WTC11 (cell line): ENCODE results near the gene PPP2R5E. TPM values are rescaled to one million over a fixed set of nuclear protein-coding genes. Genes with fewer than 3 reads are reported as not detected.

Experiments used
- ATAC-seq: fragments of 200-7000 bp; cut with Tn5 transposase; 2 replicates; pipeline ENCODE4 v1.10.0; 2021; ENCODE audit warnings: mild to moderate bottlenecking, moderate library complexity
- CTCF ChIA-PET: fragments of 300-600 bp; sonication (Branson Sonifier 250); formaldehyde crosslinking; loops from one replicate; lab custom pipeline; 2021; ENCODE audit warnings: antibody characterized with exemption; lab: Charles Lee
- POLR2A ChIA-PET: fragments of 350-600 bp; sonication (Branson Sonifier 250); formaldehyde crosslinking; loops from one replicate; lab custom pipeline; 2021; ENCODE audit warnings: antibody characterized with exemption; lab: Charles Lee
- DNase-seq: peaks from one replicate; pipeline ENCODE4 v3.0.0; 2021; ENCODE audit warnings: low spot score
- H3K27ac Mint-ChIP-seq: 2 replicates; pipeline ENCODE4 v1.8.0; 2021; ENCODE audit warnings: mixed read lengths
- H3K27me3 Mint-ChIP-seq: 2 replicates; pipeline ENCODE4 v1.8.0; 2021; ENCODE audit warnings: low read depth, mild to moderate bottlenecking, moderate library complexity, mixed read lengths
- H3K36me3 Mint-ChIP-seq: 2 replicates; pipeline ENCODE4 v1.8.0; 2021; ENCODE audit warnings: mixed read lengths
- H3K4me1 Mint-ChIP-seq: 2 replicates; pipeline ENCODE4 v1.8.0; 2022; ENCODE audit warnings: mixed read lengths
- H3K4me3 Mint-ChIP-seq: 2 replicates; pipeline ENCODE4 v1.8.0; 2021; ENCODE audit warnings: mild to moderate bottlenecking, moderate library complexity, mixed read lengths
- H3K9me3 Mint-ChIP-seq: 2 replicates; pipeline ENCODE4 v1.8.0; 2021; ENCODE audit warnings: mixed read lengths
- CDX4 ChIP-seq: fragments of 250-450 bp; sonication (Bioruptor Pico); IDR thresholded peaks from 2 replicates; pipeline ENCODE4 v1.9.0; 2021; ENCODE audit warnings: moderate library complexity, mild to moderate bottlenecking, inconsistent platforms, borderline replicate concordance
- GABPB1 ChIP-seq: sonication (generic); formaldehyde crosslinking; IDR thresholded peaks from 2 replicates; pipeline ENCODE4 v1.8.1; 2023; ENCODE audit warnings: mild to moderate bottlenecking, missing genetic modification reagents
- GTF2I ChIP-seq: fragments of 250-450 bp; sonication (Bioruptor Pico); conservative IDR thresholded peaks from 2 replicates; pipeline ENCODE4 v1.4.0; 2021; ENCODE audit warnings: mild to moderate bottlenecking
- MXD4 ChIP-seq: fragments of 250-450 bp; sonication (Bioruptor Pico); IDR thresholded peaks from 2 replicates; pipeline ENCODE4 v1.8.0; 2021; ENCODE audit warnings: mild to moderate bottlenecking, moderate library complexity, borderline replicate concordance
- NR3C1 ChIP-seq: sonication (generic); formaldehyde crosslinking; conservative IDR thresholded peaks from 2 replicates; pipeline ENCODE4 v1.8.1; 2023; ENCODE audit warnings: low read depth, mild to moderate bottlenecking, missing genetic modification reagents
- SMAD3 ChIP-seq: sonication (generic); formaldehyde crosslinking; IDR thresholded peaks from 2 replicates; pipeline ENCODE4 v1.8.0; 2022; ENCODE audit warnings: missing genetic modification reagents, mild to moderate bottlenecking, borderline replicate concordance
- SMAD4 ChIP-seq: sonication (generic); formaldehyde crosslinking; IDR thresholded peaks from 2 replicates; pipeline ENCODE4 v1.8.0; 2022; ENCODE audit warnings: mild to moderate bottlenecking, missing genetic modification reagents
- SP1 ChIP-seq: sonication (generic); formaldehyde crosslinking; conservative IDR thresholded peaks from 2 replicates; pipeline ENCODE4 v1.8.1; 2022; ENCODE audit warnings: missing genetic modification reagents
- TP53 ChIP-seq: sonication (generic); formaldehyde crosslinking; IDR thresholded peaks from 2 replicates; pipeline ENCODE4 v1.8.1; 2023; ENCODE audit warnings: mild to moderate bottlenecking, missing genetic modification reagents
- ZBTB21 ChIP-seq: sonication (generic); formaldehyde crosslinking; IDR thresholded peaks from 2 replicates; pipeline ENCODE4 v1.8.1; 2023; ENCODE audit warnings: mild to moderate bottlenecking, missing genetic modification reagents, borderline replicate concordance
- ZNF121 ChIP-seq: sonication (generic); formaldehyde crosslinking; IDR thresholded peaks from 2 replicates; pipeline ENCODE4 v1.8.0; 2023; ENCODE audit warnings: missing genetic modification reagents
- ZNF263 ChIP-seq: sonication (generic); formaldehyde crosslinking; IDR thresholded peaks from 2 replicates; pipeline ENCODE4 v1.8.1; 2022; ENCODE audit warnings: low read depth, mild to moderate bottlenecking, moderate library complexity, missing genetic modification reagents
- ZNF281 ChIP-seq: sonication (generic); formaldehyde crosslinking; IDR thresholded peaks from 2 replicates; pipeline ENCODE4 v1.8.0; 2023; ENCODE audit warnings: mild to moderate bottlenecking, missing genetic modification reagents
- total RNA-seq: library from RNA; stranded (reverse); gene quantifications from 3 replicates; pipeline ENCODE4 v1.2.3, GENCODE V29; 2021
- TF ChIP-seq, protein P1 (sequence below): sonication (generic); formaldehyde crosslinking; IDR thresholded peaks from 2 replicates; pipeline ENCODE4 v1.8.0; 2022; ENCODE audit warnings: missing genetic modification reagents
- TF ChIP-seq, protein P2 (sequence below): fragments of 250-450 bp; sonication (Bioruptor Pico); IDR thresholded peaks from 2 replicates; pipeline ENCODE4 v1.9.0; 2021; ENCODE audit warnings: mild to moderate bottlenecking
- TF ChIP-seq, protein P3 (sequence below): sonication (generic); formaldehyde crosslinking; IDR thresholded peaks from 2 replicates; pipeline ENCODE4 v1.8.0; 2022; ENCODE audit warnings: mild to moderate bottlenecking, missing genetic modification reagents
- TF ChIP-seq, protein P4 (sequence below): sonication (generic); formaldehyde crosslinking; IDR thresholded peaks from 2 replicates; pipeline ENCODE4 v1.8.1; 2023; ENCODE audit warnings: mild to moderate bottlenecking, missing genetic modification reagents

The PPP2R5E gene
- total RNA-seq, 1 experiment from 2014 or later = 59.0 TPM

GRCh38 chr14:63459738-63460137, 83.4 kb downstream of the PPP2R5E start (continued):
- TF ChIP-seq, protein P1, sequence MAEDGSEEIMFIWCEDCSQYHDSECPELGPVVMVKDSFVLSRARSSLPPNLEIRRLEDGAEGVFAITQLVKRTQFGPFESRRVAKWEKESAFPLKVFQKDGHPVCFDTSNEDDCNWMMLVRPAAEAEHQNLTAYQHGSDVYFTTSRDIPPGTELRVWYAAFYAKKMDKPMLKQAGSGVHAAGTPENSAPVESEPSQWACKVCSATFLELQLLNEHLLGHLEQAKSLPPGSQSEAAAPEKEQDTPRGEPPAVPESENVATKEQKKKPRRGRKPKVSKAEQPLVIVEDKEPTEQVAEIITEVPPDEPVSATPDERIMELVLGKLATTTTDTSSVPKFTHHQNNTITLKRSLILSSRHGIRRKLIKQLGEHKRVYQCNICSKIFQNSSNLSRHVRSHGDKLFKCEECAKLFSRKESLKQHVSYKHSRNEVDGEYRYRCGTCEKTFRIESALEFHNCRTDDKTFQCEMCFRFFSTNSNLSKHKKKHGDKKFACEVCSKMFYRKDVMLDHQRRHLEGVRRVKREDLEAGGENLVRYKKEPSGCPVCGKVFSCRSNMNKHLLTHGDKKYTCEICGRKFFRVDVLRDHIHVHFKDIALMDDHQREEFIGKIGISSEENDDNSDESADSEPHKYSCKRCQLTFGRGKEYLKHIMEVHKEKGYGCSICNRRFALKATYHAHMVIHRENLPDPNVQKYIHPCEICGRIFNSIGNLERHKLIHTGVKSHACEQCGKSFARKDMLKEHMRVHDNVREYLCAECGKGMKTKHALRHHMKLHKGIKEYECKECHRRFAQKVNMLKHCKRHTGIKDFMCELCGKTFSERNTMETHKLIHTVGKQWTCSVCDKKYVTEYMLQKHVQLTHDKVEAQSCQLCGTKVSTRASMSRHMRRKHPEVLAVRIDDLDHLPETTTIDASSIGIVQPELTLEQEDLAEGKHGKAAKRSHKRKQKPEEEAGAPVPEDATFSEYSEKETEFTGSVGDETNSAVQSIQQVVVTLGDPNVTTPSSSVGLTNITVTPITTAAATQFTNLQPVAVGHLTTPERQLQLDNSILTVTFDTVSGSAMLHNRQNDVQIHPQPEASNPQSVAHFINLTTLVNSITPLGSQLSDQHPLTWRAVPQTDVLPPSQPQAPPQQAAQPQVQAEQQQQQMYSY (CRISPR knock-in tag) = no peak
- TF ChIP-seq ZNF263 = no peak
- no peak for TF ChIP-seq CDX4
- no peak for TF ChIP-seq TP53 (CRISPR knock-in tag)
- no peak for TF ChIP-seq ZNF281 (CRISPR knock-in tag)

DNA sequence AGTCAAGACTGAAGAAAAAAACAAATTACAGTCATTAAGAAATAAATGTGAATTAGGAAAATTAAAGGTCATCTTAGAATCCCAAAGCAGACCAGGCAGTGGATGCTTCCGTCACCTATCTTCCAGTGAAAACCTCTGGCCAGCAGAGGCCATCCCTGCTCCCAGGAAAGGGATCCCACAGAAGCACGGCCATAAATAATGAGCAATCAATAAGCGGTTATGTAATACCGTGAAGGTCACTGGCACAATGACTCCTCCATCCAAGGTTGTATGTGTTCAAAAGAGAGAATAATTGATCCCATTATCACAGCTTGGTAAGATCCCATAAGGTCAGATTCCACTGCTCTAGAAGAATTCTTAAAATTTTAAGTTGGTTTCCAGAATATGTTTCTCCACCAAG, 85.7 kb downstream of the PPP2R5E start:
- peaks cover 17% of the 10 kb centered on the region for H3K4me1 Mint-ChIP-seq
- CTCF ChIA-PET = interaction anchor here (1.0 kb wide), 1 partner anchor 68 kb away, joined by 3 read pairs; no protein-coding TSS in a partner anchor
- TF ChIP-seq, protein P2, sequence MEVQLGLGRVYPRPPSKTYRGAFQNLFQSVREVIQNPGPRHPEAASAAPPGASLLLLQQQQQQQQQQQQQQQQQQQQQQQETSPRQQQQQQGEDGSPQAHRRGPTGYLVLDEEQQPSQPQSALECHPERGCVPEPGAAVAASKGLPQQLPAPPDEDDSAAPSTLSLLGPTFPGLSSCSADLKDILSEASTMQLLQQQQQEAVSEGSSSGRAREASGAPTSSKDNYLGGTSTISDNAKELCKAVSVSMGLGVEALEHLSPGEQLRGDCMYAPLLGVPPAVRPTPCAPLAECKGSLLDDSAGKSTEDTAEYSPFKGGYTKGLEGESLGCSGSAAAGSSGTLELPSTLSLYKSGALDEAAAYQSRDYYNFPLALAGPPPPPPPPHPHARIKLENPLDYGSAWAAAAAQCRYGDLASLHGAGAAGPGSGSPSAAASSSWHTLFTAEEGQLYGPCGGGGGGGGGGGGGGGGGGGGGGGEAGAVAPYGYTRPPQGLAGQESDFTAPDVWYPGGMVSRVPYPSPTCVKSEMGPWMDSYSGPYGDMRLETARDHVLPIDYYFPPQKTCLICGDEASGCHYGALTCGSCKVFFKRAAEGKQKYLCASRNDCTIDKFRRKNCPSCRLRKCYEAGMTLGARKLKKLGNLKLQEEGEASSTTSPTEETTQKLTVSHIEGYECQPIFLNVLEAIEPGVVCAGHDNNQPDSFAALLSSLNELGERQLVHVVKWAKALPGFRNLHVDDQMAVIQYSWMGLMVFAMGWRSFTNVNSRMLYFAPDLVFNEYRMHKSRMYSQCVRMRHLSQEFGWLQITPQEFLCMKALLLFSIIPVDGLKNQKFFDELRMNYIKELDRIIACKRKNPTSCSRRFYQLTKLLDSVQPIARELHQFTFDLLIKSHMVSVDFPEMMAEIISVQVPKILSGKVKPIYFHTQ (CRISPR knock-in tag) = no peak
- TF ChIP-seq ZNF121 (no peak), GABPB1 (CRISPR knock-in tag) (peak; percentile 49), SMAD4 (CRISPR knock-in tag) (no peak), ZBTB21 (CRISPR knock-in tag) (no peak), NR3C1 (CRISPR knock-in tag) (no peak)
- TF ChIP-seq, protein P3, sequence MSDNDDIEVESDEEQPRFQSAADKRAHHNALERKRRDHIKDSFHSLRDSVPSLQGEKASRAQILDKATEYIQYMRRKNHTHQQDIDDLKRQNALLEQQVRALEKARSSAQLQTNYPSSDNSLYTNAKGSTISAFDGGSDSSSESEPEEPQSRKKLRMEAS (CRISPR knock-in tag) = no peak
- TF ChIP-seq, all 79 proteins: peak for 1
- DNase-seq (no peak), ATAC-seq (no peak)
- Mint-ChIP-seq H3K4me3 (no peak overlapping the region), H3K9me3 (no peaks in the 10 kb centered on the region), H3K27me3 (no peaks in the 10 kb centered on the region), H3K27ac (no peak overlapping the region), H3K36me3 (peaks cover 5% of the 10 kb centered on the region)
- POLR2A ChIA-PET = no interaction called here

- Mint-ChIP-seq H3K27ac (no peak overlapping the region), H3K4me3 (no peak overlapping the region), H3K36me3 (peaks cover 5% of the 10 kb centered on the region), H3K4me1 (peaks cover 10% of the 10 kb centered on the region), H3K9me3 (no peaks in the 10 kb centered on the region), H3K27me3 (no peaks in the 10 kb centered on the region)
- ChIA-PET POLR2A (no interaction called here), CTCF (interaction anchor here (0.8 kb wide), 1 partner anchor 66 kb away, joined by 3 read pairs; no protein-coding TSS in a partner anchor)
- ATAC-seq (peak; percentile 57), DNase-seq (no peak)
- no peak for TF ChIP-seq SMAD3 (CRISPR knock-in tag)
- TF ChIP-seq, protein P4, sequence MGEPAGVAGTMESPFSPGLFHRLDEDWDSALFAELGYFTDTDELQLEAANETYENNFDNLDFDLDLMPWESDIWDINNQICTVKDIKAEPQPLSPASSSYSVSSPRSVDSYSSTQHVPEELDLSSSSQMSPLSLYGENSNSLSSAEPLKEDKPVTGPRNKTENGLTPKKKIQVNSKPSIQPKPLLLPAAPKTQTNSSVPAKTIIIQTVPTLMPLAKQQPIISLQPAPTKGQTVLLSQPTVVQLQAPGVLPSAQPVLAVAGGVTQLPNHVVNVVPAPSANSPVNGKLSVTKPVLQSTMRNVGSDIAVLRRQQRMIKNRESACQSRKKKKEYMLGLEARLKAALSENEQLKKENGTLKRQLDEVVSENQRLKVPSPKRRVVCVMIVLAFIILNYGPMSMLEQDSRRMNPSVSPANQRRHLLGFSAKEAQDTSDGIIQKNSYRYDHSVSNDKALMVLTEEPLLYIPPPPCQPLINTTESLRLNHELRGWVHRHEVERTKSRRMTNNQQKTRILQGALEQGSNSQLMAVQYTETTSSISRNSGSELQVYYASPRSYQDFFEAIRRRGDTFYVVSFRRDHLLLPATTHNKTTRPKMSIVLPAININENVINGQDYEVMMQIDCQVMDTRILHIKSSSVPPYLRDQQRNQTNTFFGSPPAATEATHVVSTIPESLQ (CRISPR knock-in tag) = no peak
- no peak for TF ChIP-seq MXD4 (CRISPR knock-in tag)
- TF ChIP-seq SP1 = no peak
- no peak for TF ChIP-seq GTF2I (CRISPR knock-in tag)
These were observed 88.1 kb downstream of the PPP2R5E start for GRCh38 chr14:63454863-63455622.
